HG02973 (cell line): Measurements from ENCODE around the gene CKB.

ENCODE experiments used
- ATAC-seq: cut with Tn5 transposase; IDR thresholded peaks from one replicate; pipeline ENCODE4 v1.9.1; 2021; ENCODE audit warnings: moderate library complexity; ENCODE audit not compliant: unreplicated experiment

The CKB gene

DNA sequence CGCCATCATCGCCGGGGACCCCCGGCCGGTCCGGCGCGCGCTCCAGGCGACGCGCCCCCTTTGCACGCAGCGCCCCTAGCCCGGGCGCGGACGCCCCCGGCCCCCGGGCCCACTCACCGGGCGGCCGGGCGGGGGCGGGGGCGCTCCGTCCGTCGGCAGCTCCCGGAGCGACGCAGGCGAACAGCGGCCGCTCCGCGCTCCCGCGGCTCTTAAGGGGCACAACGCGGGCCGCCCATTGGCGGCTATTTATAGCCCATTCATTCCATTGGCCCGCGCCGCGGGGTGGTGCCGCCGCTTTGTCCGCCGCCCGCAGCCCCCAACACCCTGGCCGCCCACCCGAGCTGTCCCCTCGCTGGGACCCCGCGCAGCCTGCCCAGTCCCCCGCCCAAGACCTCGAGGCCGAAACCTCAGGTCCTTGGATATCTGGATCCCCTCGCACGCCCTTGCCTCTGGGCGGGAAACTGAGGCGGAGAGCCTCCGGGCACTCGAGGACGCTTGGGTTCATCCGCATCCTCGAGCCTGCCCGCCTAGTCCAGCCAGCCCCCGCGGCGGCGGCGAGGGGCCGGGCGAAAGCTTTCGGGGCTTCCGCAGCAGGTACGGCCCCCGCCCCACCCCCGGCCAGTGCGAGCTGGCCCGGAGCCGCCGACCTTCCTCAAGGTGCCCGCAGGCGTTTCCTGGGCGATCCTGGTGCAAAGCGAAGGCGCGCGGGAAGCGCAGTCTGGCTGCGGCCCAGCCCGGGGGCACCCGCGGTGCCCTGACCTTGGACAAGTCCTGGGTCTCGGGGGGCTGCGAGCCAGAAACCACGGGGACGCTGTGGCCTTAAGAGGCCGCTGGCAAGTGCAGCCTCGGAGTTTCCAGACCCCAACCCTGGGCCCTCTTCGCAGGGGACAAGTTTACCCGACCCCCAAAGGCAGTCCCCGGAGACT is at the start of gene CKB:
CKB (minus strand) TSS at position 182 of the 926 bp plus-strand sequence. CDS start 337 bp downstream, outside the sequence.
- no peak for ATAC-seq

DNA sequence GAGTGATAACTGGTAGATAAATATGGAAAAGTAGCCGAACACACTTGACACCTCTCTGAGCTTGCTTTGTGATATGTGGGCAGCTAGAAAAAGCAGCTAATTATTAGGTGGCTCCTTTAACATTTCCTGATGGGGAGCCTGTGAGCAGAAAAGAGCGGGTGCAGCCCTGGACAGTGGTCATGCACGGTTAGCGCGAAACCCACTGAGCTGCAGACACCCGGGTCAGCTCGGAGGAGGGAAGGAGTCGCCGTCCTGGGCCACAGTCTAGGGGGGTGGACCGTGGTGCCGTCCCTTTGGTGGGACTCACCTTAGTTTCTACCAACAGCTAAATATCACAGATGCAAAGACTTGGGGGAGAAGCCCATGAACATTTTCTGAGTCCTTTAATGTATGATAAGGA is 46.8 kb upstream of the CKB start:
- no peak for ATAC-seq

DNA sequence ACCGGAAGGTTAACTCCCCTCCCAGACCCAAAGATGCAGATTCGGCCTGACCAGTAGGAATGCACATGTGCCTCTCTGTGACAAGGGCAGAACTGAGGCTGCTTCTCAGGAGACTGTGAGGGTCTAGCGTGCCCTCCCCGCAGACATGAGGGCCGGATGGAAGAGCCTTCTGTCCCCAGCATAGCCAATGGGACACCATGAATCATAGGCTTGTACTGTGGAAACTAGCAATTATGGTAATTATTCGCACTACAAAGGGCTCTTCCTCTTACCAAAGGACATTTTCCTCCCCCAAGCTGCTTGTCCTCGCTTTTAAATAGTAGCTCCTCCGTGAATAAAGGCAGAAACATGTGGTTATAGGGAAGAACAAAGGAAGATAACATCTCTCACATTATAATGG is 46.3 kb upstream of the CKB start:
- no peak for ATAC-seq

DNA sequence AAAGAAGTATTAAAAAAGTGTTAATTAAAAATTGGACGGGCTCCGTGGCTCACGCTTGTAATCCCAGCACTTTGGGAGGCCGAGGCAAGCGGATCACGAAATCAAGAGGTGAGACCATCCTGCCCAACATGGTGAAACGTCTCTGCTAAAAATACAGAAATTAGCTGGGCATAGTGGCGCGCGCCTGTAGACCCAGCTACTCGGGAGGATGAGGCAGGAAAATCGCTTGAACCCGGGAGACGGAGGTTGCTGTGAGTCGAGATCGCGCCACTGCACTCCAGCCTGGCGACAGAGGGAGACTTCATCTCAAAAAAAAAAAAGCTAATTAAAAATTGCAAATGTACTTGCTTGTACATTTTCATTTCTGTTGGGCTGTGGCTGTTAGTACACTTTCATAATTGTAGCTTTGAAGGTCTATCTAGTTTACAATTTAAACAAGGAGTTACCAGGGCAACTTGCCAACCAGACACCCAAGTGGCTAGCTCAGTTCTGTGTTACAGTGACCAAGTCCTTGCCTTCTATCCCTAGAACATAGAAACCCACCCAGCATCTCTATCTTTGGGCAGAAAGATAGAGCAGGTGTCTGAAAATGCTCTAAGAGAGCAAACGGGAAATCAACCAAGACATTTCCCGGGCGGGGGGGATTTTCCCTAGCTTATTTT is 41.3 kb upstream of the CKB start:
- no peak for ATAC-seq

DNA sequence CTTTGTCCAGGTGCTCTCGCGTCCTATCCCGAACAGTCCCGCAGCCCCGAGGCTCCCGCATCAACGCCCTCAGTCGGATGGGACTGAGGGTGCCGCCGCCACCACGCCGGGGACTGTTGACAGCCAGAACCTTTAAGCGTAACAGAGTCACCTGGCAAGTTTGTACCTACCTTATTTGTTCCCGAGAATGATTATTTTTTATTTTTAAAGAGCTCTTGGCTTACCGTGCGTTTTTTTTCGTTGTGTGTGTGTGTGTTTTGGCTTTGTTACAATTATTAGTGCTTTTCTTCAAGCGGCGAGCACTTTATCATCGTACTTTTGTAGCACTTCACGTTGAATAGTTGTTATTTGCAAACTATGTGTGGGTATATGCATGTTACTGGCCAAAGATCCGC is 40.6 kb upstream of the CKB start:
- no peak for ATAC-seq

DNA sequence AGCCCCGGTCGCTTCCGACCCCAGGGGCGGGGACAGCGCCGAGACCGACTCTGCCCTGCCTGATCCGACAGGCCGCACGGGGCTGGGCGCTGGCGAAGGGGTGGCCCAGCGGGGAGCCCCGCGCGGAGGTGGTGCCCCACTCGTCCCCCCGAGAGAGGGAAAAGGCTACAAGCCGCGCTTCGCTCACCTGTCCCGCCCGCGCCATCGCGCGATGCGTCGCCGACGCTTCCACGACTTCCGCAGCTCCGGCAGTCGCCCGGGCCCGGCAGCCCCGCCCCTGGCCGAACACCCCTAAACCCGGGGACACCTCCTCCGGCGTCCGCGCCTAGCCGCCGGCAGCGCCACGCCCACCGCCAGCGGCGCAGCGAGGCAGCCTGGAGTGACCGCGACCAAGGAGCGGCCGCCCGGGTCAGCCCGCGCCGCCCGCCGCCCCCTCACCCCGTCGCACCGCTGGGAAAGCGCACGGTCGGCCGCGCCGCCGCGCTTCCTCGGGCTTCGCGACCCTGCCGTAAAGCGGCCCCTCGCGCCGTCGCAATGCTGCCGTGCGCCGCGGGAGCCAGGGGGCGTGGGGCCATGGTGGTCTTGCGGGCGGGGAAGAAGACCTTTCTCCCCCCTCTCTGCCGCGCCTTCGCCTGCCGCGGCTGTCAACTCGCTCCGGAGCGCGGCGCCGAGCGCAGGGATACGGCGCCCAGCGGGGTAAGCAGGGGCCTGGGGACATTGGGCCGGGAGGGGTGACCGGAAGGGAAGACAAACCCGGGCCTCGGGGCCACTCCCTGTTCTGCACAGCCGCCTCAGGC is 40.0 kb upstream of the CKB start, which contains the start of the genes BAG5 and COA8:
BAG5 (minus strand) TSS at position 229 of the 797 bp plus-strand sequence. CDS start 1,493 bp downstream, outside the sequence.
COA8 (plus strand) TSS at position 532 of the 797 bp plus-strand sequence; CDS start at position 574, 42 bp downstream.
- peak; percentile 77 for ATAC-seq

DNA sequence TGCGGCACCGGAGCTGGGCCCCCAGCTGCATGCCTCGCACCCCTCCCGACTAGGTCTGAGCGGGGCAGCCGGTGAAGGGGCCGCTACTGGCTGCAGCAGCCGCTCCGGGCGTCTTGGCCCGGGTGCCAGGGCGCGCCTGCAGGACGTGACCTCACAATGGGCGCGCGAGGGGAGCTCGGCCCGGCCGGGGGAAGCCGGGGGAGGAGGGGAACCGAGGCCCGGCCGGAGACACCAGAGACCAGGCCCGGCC is 39.5 kb upstream of the CKB start:
- peak; percentile 20 for ATAC-seq

DNA sequence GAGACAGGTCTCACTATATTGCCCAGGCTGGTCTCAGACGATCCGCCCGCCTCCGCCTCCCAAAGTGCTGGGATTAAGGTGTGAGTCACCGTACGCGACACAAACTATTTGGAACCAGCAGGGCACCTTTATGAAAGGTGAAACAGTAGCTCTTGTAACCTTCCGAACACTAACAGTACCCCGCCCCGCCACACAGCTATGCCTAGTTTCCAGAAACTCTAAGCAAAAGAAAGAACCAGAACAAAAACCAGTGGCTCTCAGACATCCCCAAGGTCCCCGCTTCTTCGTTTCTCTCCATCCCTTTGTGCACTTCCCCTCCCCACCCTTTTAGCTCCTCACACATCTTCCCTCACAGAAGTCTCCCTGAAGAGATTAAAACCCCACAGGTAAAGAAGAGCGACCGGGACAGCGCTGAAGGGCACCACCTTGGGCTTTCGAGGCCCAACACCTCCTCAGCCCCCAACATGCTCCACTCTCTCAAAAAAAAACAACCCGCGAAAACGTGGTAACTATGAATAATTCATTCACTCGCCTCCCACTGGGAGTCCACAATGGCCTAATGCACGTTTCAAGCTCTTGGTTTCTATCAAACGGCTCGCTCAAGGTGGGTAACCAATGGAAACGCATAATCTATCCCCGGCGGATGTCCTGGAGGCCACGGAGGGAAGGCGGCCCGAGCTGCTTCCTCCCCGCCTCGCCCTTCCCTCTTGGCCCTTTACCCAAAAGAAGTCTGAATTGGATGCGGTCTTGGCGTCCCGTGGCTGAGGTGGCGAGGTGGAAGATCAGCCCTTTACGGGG is 39.0 kb upstream of the CKB start:
- peak; percentile 23 for ATAC-seq

DNA sequence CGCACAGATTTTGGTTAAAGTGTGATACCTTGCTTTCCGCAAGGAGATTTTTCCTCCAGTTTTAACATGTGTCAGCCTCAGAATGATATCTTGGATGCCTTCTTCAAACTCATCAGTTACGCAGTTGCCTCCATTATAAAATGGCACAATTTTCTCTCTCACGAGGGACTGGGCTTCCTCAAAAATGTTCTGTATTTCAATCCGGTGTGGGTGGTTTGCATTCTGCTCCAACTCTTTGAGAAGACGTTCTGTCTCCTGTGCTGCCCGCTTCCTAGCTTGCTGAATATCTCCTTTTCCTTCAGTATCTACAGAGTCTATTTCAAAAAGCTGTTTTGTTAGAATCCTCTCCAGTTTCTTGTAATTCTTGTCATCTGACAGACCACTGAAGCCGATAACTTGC is 38.1 kb upstream of the CKB start:
- no peak for ATAC-seq

DNA sequence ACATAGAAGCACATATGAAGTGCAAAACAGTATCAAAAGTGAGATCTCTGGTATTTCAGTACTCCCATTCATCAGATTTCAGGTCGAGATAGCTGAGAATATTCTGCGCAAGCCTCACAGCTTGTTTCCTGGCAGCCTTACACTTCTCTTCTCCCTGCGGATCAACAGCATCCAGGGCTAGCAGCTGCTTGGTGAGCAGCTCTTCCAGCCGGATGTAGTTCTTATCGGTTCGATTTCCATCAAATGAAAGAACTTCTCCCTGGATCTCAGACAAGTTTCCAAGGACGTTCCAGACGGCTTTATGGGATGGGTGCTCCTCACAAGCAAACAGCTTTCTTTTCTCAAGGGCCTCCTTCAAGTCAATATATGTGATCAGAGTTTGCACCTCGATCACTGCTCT is 37.1 kb upstream of the CKB start:
- no peak for ATAC-seq

DNA sequence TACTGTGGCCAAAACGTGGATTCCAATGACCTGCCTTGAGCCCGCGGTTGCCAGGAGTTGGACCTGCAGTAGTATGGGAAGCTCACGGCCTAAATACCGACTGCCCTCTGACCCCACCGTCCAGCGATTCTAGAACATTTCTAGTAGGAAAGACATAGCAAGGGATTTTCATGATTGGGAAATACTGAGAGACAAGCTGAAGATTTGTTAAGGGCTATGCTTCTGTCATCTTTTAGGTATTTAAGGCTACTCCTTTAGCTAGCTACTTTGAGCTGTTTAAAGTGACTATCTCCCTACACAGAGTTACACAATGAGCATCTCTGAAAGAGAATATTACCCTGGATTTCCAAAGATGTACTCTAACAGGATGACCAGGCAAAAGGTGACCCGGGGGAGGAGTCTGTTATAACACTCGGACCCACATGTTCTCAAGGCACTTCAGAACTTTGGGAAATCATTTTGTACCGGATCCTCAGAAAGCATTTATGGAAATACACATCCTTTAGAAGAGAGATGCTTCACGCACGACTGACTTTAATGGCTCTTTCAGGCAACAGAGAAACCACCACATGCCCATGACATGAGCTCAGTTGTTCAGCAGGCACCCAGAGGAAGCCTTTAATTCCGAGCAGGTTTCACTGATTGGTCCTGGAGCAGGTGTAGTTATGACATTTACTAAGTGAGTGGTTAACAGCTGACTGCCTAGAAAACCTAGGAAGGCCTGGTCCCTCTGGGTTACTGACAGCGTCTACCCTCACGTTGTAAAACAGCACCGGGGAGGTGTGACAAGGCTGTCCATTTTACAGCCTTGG is 35.6 kb upstream of the CKB start:
- ATAC-seq, result no peak

DNA sequence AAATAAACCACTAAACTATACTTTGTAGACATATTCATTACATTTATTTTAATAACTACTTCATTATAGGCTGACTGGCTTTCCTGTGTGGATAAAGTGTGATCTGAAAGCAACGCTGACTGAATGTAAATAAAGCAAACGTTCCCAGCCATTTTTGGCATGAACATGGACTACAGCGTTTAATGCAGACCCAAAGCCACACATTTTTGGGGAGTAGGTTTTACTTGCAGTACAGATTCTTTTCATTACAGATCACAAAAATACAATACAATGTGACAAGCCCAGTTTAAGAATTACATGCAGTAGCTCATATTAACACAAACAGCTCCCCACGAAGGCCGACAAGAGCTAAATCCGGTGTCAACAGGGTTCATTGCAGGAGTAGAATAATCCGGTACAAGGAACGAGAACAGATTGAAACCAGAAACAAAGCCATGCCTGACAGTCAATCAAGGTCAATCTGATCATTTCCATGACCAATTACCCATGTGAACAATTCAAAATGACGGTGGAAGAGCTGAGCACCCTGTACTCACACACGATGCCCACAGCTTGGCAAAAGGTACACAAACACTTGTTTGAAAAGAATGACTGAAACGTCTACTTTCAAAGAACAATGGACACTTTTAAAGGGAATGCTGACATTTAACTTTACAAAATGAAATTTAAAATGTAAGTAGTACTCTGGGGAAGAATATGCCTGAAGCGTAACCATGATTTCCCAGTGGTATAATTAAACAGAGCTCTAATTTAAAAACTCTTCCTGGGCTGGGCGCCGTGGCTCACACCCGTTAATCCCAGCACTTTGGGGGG is 34.5 kb upstream of the CKB start:
- no peak for ATAC-seq

DNA sequence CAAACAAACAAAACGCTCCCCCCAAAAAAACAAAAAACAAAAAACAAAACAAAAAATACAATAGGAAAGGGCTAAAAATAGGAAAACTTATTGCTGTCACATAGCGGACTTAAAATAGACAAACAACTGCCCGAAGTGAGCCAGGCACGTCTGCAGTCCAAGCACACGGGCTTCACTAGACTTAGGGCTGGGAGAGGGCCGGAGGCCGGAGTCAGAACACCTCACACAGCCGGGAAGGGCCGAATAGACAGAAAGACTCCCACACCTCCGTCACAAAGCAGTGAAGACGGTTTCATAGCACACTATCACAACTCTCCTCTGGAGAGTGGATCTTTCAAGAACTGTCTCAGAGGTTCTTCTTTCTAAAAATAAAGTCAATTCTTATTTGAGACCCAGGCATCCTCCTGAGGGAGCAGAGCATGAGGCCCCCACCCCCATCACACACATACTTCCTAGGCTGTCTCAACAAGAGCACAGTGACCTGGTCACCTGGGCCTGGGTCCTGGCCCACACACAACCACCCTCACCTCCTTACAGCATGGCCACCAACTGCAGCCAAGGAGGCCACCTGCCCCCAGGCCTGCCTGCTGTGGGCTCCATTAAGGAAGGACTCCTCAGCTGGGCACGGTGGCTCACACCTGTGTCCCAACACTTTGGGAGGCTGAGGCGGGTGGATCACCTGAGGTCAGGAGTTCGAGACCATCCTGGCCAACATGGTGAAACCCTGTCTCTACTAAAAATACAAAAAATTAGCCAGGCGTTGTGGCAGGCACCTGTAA is 33.1 kb upstream of the CKB start:
- ATAC-seq, result no peak

DNA sequence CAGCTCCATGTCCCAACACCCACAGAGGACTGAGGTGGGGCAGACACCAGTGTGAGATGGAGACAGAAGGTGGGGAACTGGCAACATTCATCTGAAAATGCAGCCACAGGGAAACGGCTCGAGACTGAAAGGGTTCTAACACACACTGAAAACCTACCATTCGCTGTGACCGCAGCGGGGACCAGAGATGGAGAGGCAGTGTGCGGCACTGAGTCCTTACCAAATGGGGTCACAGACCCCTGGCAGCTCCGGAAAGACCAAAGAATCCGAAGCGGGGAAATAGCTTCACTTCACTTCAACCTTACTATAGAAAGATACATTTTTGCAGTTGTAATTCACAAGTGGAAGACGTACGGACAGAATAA is 30.2 kb upstream of the CKB start:
- ATAC-seq, result no peak

DNA sequence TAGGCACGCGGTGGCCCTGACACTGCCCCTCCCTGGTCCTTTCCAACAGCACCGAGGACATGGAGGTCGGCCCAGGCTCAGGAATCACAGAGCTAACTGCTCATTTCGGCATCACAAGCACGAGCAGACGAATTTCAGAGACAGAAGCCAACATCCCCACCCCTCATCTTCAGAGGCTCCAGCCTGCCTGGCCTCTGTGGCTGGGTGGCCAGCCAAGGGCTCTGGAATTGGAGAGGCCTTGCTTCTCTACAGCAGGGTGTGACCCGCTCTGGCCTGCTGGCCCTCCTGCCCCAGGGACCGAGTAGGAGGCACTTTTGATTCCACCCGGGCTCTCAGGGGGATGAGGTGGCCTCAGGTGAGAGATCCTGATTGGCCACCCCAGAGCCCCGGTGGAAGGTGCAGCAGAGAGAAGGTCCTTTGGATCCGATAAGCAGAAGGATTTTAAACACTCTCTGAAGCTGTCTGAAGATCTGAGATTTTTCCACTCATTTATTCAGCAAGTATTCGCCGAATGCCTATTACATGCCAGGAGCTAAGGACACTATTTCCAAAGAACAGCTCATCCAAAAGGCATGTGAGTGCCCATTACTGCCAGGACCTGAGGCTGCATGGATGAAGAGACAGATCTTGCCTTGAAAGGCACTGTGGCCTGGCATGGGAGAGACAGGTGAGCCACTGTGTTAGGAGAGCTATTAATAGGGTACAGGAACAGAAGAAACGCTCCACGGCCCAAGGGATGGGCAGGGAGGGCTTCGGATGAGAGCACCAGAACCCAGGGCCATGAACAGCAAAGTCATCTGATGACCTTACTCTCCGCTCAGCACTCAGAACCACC is 29.6 kb upstream of the CKB start:
- no peak for ATAC-seq

DNA sequence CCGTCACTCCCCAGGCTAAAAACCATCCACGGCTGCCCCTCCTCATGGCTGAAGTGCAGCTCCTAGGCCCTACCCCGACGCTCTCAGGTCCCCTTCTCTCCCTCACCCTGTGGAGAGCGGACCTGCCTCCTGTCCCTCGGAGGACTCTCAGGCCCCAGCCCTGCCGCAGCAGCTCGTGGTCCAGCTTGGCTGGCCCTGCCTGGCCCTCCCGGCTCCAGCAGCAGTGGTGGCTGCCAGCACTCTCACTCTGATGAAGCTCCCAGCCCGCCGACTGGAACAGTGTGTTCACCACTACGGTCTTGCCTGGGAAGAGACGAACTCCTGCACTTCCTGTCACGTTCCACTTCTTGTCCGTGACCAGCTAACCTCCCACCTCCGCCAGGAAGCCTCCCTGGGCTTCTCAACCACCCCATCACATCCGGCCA is 28.7 kb upstream of the CKB start:
- ATAC-seq, result no peak
